H9 (cell line): ENCODE measurements around the gene CERS6. TPM values are rescaled to one million over a fixed set of nuclear protein-coding genes. Genes with fewer than 3 reads are reported as not detected.

ENCODE experiments used
- DNase-seq: peaks from one replicate; pipeline ENCODE4 v3.0.0-alpha.2; 2017
- H2AFZ ChIP-seq: one replicate; pipeline ENCODE4 v1.6.1; 2013; ENCODE audit warnings: mild to moderate bottlenecking, low read length, control low read depth, moderate library complexity
- H2AK5ac ChIP-seq: 2 replicates; pipeline ENCODE4 v1.6.1; 2013; ENCODE audit warnings: low read length, control low read depth, mixed read lengths; ENCODE audit not compliant: insufficient read length
- H2BK120ac ChIP-seq: one replicate; pipeline ENCODE4 v1.6.1; 2013; ENCODE audit warnings: low read depth, mild to moderate bottlenecking, low read length, control low read depth, inconsistent platforms; ENCODE audit not compliant: poor library complexity, severe bottlenecking
- H2BK12ac ChIP-seq: 2 replicates; pipeline ENCODE4 v1.6.1; 2013; ENCODE audit warnings: low read length, control low read depth, mixed read lengths, low read depth; ENCODE audit not compliant: insufficient read length
- H2BK15ac ChIP-seq: 2 replicates; pipeline ENCODE4 v1.6.1; 2013; ENCODE audit warnings: low read depth, low read length, control low read depth
- H2BK20ac ChIP-seq: one replicate; pipeline ENCODE4 v1.6.1; 2013; ENCODE audit warnings: low read depth, mild to moderate bottlenecking, low read length, control low read depth, inconsistent platforms; ENCODE audit not compliant: poor library complexity, severe bottlenecking
- H2BK5ac ChIP-seq: 2 replicates; pipeline ENCODE4 v1.6.1; 2013; ENCODE audit warnings: low read length, control low read depth, mixed read lengths; ENCODE audit not compliant: insufficient read length
- H3K14ac ChIP-seq: 2 replicates; pipeline ENCODE4 v1.6.1; 2013; ENCODE audit warnings: low read length, control low read depth; ENCODE audit not compliant: insufficient read depth
- H3K18ac ChIP-seq: 2 replicates; pipeline ENCODE4 v1.6.1; 2013; ENCODE audit warnings: low read depth, mild to moderate bottlenecking, mixed read lengths, low read length, control low read depth; ENCODE audit not compliant: insufficient read length
- H3K23ac ChIP-seq: 2 replicates; pipeline ENCODE4 v1.6.1; 2013; ENCODE audit warnings: low read length, control low read depth, mixed read lengths, low read depth; ENCODE audit not compliant: insufficient read length
- H3K23me2 ChIP-seq: 2 replicates; pipeline ENCODE4 v1.6.1; 2013; ENCODE audit warnings: low read depth, mild to moderate bottlenecking, mixed read lengths, low read length, control low read depth; ENCODE audit not compliant: insufficient read length, poor library complexity, severe bottlenecking
- H3K27ac ChIP-seq: 2 replicates; pipeline ENCODE4 v1.5.1; 2013; ENCODE audit warnings: low read length, control low read depth, mixed read lengths, low read depth; ENCODE audit not compliant: insufficient read length
- H3K27me3 ChIP-seq: 2 replicates; pipeline ENCODE4 v1.6.1; 2013; ENCODE audit warnings: low read length, control low read depth, inconsistent platforms; ENCODE audit not compliant: insufficient read depth
- H3K4ac ChIP-seq: 2 replicates; pipeline ENCODE4 v1.6.1; 2013; ENCODE audit warnings: low read depth, mild to moderate bottlenecking, control low read depth, inconsistent platforms, low read length, moderate library complexity
- H3K4me1 ChIP-seq: 2 replicates; pipeline ENCODE4 v1.6.1; 2013; ENCODE audit warnings: low read length, control low read depth, inconsistent platforms; ENCODE audit not compliant: insufficient read depth
- H3K4me2 ChIP-seq: 2 replicates; pipeline ENCODE4 v1.6.1; 2013; ENCODE audit warnings: low read length, control low read depth, mixed read lengths; ENCODE audit not compliant: insufficient read length, insufficient read depth
- H3K56ac ChIP-seq: 2 replicates; pipeline ENCODE4 v1.6.1; 2013; ENCODE audit warnings: low read depth, mild to moderate bottlenecking, mixed read lengths, low read length, control low read depth; ENCODE audit not compliant: insufficient read length
- H3K79me1 ChIP-seq: 2 replicates; pipeline ENCODE4 v1.6.1; 2013; ENCODE audit warnings: low read depth, mild to moderate bottlenecking, moderate library complexity, low read length, control low read depth, inconsistent platforms; ENCODE audit not compliant: insufficient read depth, poor library complexity, severe bottlenecking
- H3K79me2 ChIP-seq: 2 replicates; pipeline ENCODE4 v1.6.1; 2013; ENCODE audit warnings: low read length, control low read depth, inconsistent platforms; ENCODE audit not compliant: insufficient read depth
- H3K9ac ChIP-seq: 2 replicates; pipeline ENCODE4 v1.6.1; 2013; ENCODE audit warnings: low read length, control low read depth, mixed read lengths; ENCODE audit not compliant: insufficient read length; ENCODE audit errors: extremely low read depth
- H3K9me3 ChIP-seq: one replicate; pipeline ENCODE4 v1.6.1; 2013; ENCODE audit warnings: low read depth, low read length, inconsistent platforms; ENCODE audit not compliant: control insufficient read depth
- H3T11ph ChIP-seq: one replicate; pipeline ENCODE4 v1.6.1; 2013; ENCODE audit warnings: mild to moderate bottlenecking, low read length, control low read depth, inconsistent platforms
- H4K20me1 ChIP-seq: one replicate; pipeline ENCODE4 v1.6.1; 2013; ENCODE audit not compliant: control insufficient read depth, insufficient read length, insufficient read depth
- H4K5ac ChIP-seq: 2 replicates; pipeline ENCODE4 v1.6.1; 2013; ENCODE audit warnings: low read depth, mild to moderate bottlenecking, mixed read lengths, low read length, control low read depth; ENCODE audit not compliant: insufficient read length
- H4K8ac ChIP-seq: replicated peaks from 2 replicates; pipeline ENCODE4 v1.6.1; 2013; ENCODE audit warnings: low read length, control low read depth, mixed read lengths, low read depth; ENCODE audit not compliant: insufficient read length
- H4K91ac ChIP-seq: 2 replicates; pipeline ENCODE4 v1.6.1; 2013; ENCODE audit warnings: low read depth, mild to moderate bottlenecking, moderate library complexity, mixed read lengths, low read length, control low read depth; ENCODE audit not compliant: insufficient read length
- H3K27ac Mint-ChIP-seq, 3 experiments: 2 replicates in 2 of 3; 3 replicates in 1 of 3; pipeline ENCODE4 v1.8.0; 2020 to 2021; ENCODE audit warnings: mixed read lengths in 3 of 3, mild to moderate bottlenecking in 1 of 3, moderate library complexity in 1 of 3
- H3K27me3 Mint-ChIP-seq: 2 replicates; pipeline ENCODE4 v1.8.0; 2021; ENCODE audit warnings: low read depth, mild to moderate bottlenecking, moderate library complexity, mixed read lengths
- H3K36me3 Mint-ChIP-seq, 3 experiments: 2 replicates in 2 of 3; 3 replicates in 1 of 3; pipeline ENCODE4 v1.8.0; 2020 to 2021; ENCODE audit warnings: low read depth in 3 of 3, mixed read lengths in 3 of 3; ENCODE audit not compliant: insufficient read depth in 1 of 3
- H3K4me1 Mint-ChIP-seq, 2 experiments: 2 replicates each; pipeline ENCODE4 v1.8.0; 2020; ENCODE audit warnings: mixed read lengths in 2 of 2
- H3K4me3 Mint-ChIP-seq, 2 experiments: 2 replicates in 1 of 2; 3 replicates in 1 of 2; pipeline ENCODE4 v1.8.0; 2020 to 2021; ENCODE audit warnings: mild to moderate bottlenecking in 2 of 2, mixed read lengths in 2 of 2, moderate library complexity in 1 of 2
- H3K9me3 Mint-ChIP-seq, 2 experiments: 2 replicates in 1 of 2; 3 replicates in 1 of 2; pipeline ENCODE4 v1.8.0; 2020; ENCODE audit warnings: mild to moderate bottlenecking in 2 of 2, mixed read lengths in 2 of 2, moderate library complexity in 1 of 2
- CTCF ChIP-seq: fragments of 200-600 bp; sonication (generic); conservative IDR thresholded peaks from 3 replicates; pipeline ENCODE4 v1.8.0; 2021; ENCODE audit warnings: antibody characterized with exemption, mild to moderate bottlenecking
- WGBS: extraction: QIAGEN DNeasy Blood & Tissue Kit; methylation state at CpG from one replicate; pipeline ENCODE4 v1.1.7; 2013; ENCODE audit warnings: missing lambda C conversion rate, low lambda C conversion rate, mixed read lengths; ENCODE audit not compliant: insufficient read length; ENCODE audit errors: extremely low coverage; 5-methylcytosine and 5-hydroxymethylcytosine counted together
- total RNA-seq: library from RNA; stranded (reverse); gene quantifications from 2 replicates; pipeline ENCODE4 v1.2.1, GENCODE V29; 2021

The CERS6 gene
- total RNA-seq, 1 experiment from 2014 or later, result 17.7 TPM

- no peaks in the 10 kb centered on the region for H3K27me3 ChIP-seq
- H3K23ac ChIP-seq, result no peak overlapping the region
- no peak for DNase-seq
- no peak overlapping the region for H2BK120ac ChIP-seq
- no peak overlapping the region for H3T11ph ChIP-seq
- H2BK15ac ChIP-seq, result no peak overlapping the region
- no peak overlapping the region for H3K18ac ChIP-seq
- H3K9me3 Mint-ChIP-seq, result no peaks in the 10 kb centered on the region
- no peak overlapping the region for H3K56ac ChIP-seq
- H3K79me1 ChIP-seq, result no peaks in the 10 kb centered on the region
- H3K4me2 ChIP-seq, result no peak overlapping the region
- H3K14ac ChIP-seq, result no peak overlapping the region
- no peak for TF ChIP-seq CTCF
- no peaks in the 10 kb centered on the region; the same call in 1 of the 2 replicates for H3K27me3 Mint-ChIP-seq
- H2AK5ac ChIP-seq, result no peak overlapping the region
- H4K91ac ChIP-seq, result no peak overlapping the region
- H2AFZ ChIP-seq, result no peak overlapping the region
- no peaks in the 10 kb centered on the region for H3K9me3 ChIP-seq
- H3K4me1 ChIP-seq, result no peaks in the 10 kb centered on the region
- H4K5ac ChIP-seq, result no peak overlapping the region
- no peaks in the 10 kb centered on the region for H4K20me1 ChIP-seq
- no peak overlapping the region for H3K4ac ChIP-seq
- H2BK20ac ChIP-seq, result no peak overlapping the region
- peaks cover 0 to 2% of the 10 kb centered on the region in 2 experiments; a peak in 1 of 4 replicates for H3K4me1 Mint-ChIP-seq
- H2BK5ac ChIP-seq, result no peak overlapping the region
- no peak overlapping the region for H3K27ac ChIP-seq
- no CpG with 5 or more reads among the region's 10 CpGs for WGBS
- H2BK12ac ChIP-seq, result no peak overlapping the region
- no peak overlapping the region for H3K4me3 Mint-ChIP-seq
- H4K8ac ChIP-seq, result no peak overlapping the region
- H3K9ac ChIP-seq, result no peak overlapping the region
- H3K79me2 ChIP-seq, result no peaks in the 10 kb centered on the region
- no peaks in the 10 kb centered on the region for H3K36me3 Mint-ChIP-seq
- no peak overlapping the region for H3K27ac Mint-ChIP-seq
- H3K23me2 ChIP-seq, result no peaks in the 10 kb centered on the region
Observed at GRCh38 chr2:168819050-168819715, 363.1 kb downstream of the CERS6 start.
